Measurements from ENCODE around the gene NPM1. TPM values are rescaled to one million over a fixed set of nuclear protein-coding genes. Genes with fewer than 3 reads are reported as not detected.

Gene NPM1
- total and polyA plus RNA-seq, 8 donors: 289 to 3,788 (median 712) TPM

DNA sequence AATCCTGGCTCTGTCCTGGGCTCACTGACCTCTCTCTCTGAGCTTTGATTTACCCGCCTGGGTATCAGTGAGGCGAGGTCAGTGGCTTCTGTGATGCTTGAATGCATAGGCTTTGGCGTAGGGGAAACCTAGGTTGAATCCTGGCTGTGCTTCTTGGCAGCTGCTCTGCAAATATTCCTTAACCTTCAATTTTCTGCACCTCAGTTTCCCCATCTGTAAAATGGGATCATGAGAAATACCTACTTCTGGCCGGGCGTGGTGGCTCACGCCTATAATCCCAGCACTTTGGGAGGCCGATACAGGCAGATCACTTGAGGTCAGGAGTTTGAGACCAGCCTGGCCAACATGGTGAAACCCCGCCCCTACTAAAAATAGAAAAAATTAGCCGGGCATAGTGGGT is 39.0 kb downstream of the NPM1 start:
- DNase-seq: peak in 1 of 2 donors; percentile 4
- Histone ChIP-seq H3K27ac (no peak overlapping the region), H3K27me3 (peaks cover 0 to 3% (median 0%) of the 10 kb centered on the region in 3 donors), H3K4me3 (no peak overlapping the region), H3K4me1 (peaks cover 0 to 2% (median 0%) of the 10 kb centered on the region in 4 donors), H3K9me3 (no peaks in the 10 kb centered on the region), H3K36me3 (no peaks in the 10 kb centered on the region)
- WGBS, 5 donors: 86 to 95% (median 92%) methylated on average over 9 of the region's 9 CpGs
- TF ChIP-seq POLR2AphosphoS5 (IDR thresholded peaks at IDR 0.05) (no peak), POLR2A (IDR thresholded peaks at IDR 0.05) (no peak), EP300 (IDR thresholded peaks at IDR 0.05) (no peak)
- TF ChIP-seq, protein P1, sequence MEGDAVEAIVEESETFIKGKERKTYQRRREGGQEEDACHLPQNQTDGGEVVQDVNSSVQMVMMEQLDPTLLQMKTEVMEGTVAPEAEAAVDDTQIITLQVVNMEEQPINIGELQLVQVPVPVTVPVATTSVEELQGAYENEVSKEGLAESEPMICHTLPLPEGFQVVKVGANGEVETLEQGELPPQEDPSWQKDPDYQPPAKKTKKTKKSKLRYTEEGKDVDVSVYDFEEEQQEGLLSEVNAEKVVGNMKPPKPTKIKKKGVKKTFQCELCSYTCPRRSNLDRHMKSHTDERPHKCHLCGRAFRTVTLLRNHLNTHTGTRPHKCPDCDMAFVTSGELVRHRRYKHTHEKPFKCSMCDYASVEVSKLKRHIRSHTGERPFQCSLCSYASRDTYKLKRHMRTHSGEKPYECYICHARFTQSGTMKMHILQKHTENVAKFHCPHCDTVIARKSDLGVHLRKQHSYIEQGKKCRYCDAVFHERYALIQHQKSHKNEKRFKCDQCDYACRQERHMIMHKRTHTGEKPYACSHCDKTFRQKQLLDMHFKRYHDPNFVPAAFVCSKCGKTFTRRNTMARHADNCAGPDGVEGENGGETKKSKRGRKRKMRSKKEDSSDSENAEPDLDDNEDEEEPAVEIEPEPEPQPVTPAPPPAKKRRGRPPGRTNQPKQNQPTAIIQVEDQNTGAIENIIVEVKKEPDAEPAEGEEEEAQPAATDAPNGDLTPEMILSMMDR (IDR thresholded peaks at IDR 0.05): no peak
- intact Hi-C loops (cut with DNase I; ENCODE audit: low total_unique reads): loop anchor here (10.0 kb wide), 1 partner anchor 478 kb away; no protein-coding TSS in a partner anchor

DNA sequence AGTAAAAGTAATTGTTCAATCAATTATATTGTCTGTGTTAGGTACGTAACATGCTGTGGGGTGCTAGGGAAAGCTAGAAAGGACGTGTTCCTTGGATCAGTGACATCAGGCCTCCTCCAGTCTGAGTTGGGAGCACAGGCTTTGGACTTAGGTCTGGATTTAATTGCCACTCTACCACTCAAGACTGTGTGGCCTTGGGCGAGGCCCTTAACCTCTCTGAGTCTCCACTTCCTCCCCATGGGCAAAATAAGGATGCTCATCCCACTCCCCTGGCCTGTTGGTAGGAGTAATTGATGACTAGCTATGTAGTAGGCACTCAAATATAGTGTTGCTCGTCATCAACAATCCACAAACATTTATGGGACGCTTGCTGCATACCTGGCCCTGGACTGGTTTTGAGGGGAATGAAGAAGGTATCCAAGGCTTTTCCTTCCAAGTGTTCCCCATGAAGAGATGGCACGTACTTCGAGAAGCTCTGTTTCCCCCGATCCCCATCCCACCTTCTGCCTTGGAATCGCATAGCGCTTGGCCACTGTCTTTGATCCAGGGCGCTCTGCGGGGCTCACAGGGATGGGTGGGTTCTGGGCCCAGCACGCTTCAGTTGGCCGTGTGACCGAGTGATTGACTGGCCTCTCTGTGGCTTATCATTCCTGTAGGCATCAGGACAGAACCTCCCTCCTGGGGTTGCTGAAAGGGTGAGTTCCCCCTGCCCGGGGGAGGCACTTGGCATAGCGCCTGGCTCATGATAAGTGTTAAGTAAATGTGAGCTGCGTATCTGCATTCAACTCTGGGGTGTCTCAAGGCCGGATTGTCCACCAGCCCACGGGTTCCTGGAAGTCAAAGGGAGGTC is 39.9 kb downstream of the NPM1 start:
- intact Hi-C loops (cut with DNase I; ENCODE audit: low total_unique reads): loop anchor here (10.0 kb wide), 1 partner anchor 477 kb away; no protein-coding TSS in a partner anchor
- Histone ChIP-seq H3K4me1 (no peaks in the 10 kb centered on the region), H3K27me3 (no peaks in the 10 kb centered on the region), H3K9me3 (no peaks in the 10 kb centered on the region), H3K36me3 (no peaks in the 10 kb centered on the region), H3K27ac (no peak overlapping the region), H3K4me3 (no peak overlapping the region)
- 65 to 78% (median 72%) methylated on average over 20 of the region's 20 CpGs for WGBS, 5 donors
- DNase-seq: peak; percentile 25 to 68
- no peak for TF ChIP-seq POLR2AphosphoS5 (IDR thresholded peaks at IDR 0.05)

DNA sequence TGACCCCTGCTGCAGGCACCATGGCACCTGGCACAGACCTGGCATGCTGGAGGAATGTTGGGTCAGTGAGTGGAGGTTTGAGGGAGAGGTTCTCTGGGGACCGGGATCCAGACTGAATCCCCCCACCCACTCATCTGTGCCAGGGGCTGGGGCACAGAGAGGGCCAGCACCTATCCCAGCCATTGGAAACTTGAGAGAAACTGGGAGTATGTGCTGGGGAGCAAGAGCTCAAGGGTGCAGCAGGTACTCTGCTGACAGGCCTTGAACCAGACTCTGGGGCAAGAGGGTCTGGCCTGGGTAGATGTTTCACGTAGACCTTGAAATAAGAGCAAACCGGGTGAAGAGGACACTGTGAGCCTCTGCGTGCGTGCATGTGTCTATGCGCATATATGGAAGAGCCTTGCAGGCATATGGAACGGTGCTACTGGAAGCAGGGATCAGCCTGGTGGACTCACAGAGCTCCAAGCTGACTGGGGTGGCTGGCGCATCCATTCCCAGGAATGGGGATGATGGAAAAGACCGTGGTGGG is 40.6 kb downstream of the NPM1 start:
- DNase-seq: peak in 1 of 2 donors; percentile 17
- no peaks in the 10 kb centered on the region for H3K27me3 ChIP-seq
- H3K4me3 ChIP-seq: no peak overlapping the region
- 87 to 95% (median 92%) methylated on average over 9 of the region's 9 CpGs for WGBS, 5 donors
- no peaks in the 10 kb centered on the region for H3K36me3 ChIP-seq
- no peaks in the 10 kb centered on the region for H3K4me1 ChIP-seq
- intact Hi-C loops (cut with DNase I; ENCODE audit: low total_unique reads): loop anchor here (10.0 kb wide), 1 partner anchor 477 kb away; no protein-coding TSS in a partner anchor
- TF ChIP-seq POLR2A (IDR thresholded peaks at IDR 0.05) (no peak), EP300 (IDR thresholded peaks at IDR 0.05) (no peak), POLR2AphosphoS5 (IDR thresholded peaks at IDR 0.05) (no peak)
- TF ChIP-seq, protein P1 (IDR thresholded peaks at IDR 0.05): no peak
- no peak overlapping the region for H3K27ac ChIP-seq
- no peaks in the 10 kb centered on the region for H3K9me3 ChIP-seq

DNA sequence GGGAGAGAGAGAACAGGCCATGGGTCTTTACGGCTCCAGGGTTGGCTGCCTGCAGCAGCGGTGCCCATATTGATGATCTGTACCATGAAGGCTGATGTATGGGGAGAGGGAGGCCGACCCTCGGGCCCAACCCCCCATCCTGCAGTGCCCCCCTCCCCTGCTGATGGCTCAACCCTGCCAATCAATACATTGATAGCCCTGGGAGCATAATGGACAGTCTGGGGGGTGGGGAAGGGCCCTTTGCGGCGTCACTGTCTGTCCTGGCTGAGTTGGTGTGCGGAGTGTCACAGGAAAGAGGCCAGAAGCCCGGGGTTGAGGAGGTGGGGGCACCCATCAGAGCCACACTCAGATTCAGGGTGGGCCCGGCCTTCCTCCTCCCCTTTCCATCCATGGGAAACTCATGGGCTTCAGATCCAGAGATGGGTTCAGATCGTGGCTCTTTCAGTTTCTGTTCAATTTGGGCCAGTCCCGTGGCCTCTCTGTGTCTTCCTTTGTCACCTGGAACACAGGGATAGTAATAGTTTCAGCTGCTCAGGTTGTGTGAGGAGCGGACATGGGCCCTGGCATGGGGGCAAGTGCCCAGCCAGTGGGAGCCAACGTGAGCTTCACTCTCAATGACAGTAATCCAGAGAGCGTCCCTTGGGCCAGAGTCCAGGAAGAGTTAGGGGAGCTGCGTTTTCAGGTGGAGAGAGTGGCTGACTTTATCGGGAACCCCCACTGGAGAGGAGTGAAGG is 41.3 kb downstream of the NPM1 start:
- Histone ChIP-seq H3K4me3 (no peak overlapping the region), H3K27ac (no peak overlapping the region), H3K9me3 (no peaks in the 10 kb centered on the region), H3K4me1 (no peaks in the 10 kb centered on the region), H3K36me3 (no peaks in the 10 kb centered on the region), H3K27me3 (no peaks in the 10 kb centered on the region)
- TF ChIP-seq, protein P1 (IDR thresholded peaks at IDR 0.05): no peak
- TF ChIP-seq POLR2AphosphoS5 (IDR thresholded peaks at IDR 0.05): no peak
- TF ChIP-seq EP300 (IDR thresholded peaks at IDR 0.05): no peak
- TF ChIP-seq POLR2A (IDR thresholded peaks at IDR 0.05): no peak
- WGBS, 5 donors: 86 to 92% (median 90%) methylated on average over 10 to 16 of the region's 16 CpGs
- DNase-seq: no peak
- intact Hi-C loops (cut with DNase I; ENCODE audit: low total_unique reads): loop anchor here (10.0 kb wide), 1 partner anchor 476 kb away; no protein-coding TSS in a partner anchor
